Hepatocyte (in vitro differentiated cells): ENCODE data around the gene CYB561D1. TPM values are rescaled to one million over a fixed set of nuclear protein-coding genes. Genes with fewer than 3 reads are reported as not detected.

Experiments
- DNase-seq: peaks from one replicate; pipeline ENCODE4 v3.0.0-alpha.2; 2016; ENCODE audit warnings: low spot score
- H2AFZ ChIP-seq: fragments of 200-600 bp; sonication (generic); 2 replicates; pipeline ENCODE4 v1.6.0; 2016; ENCODE audit warnings: antibody characterized with exemption, mild to moderate bottlenecking
- H3K27ac ChIP-seq: fragments of 200-600 bp; sonication (generic); 2 replicates; pipeline ENCODE4 v1.5.1; 2016; ENCODE audit warnings: mild to moderate bottlenecking
- H3K27me3 ChIP-seq: fragments of 200-600 bp; sonication (generic); 2 replicates; pipeline ENCODE4 v1.6.1; 2016
- H3K36me3 ChIP-seq: fragments of 200-600 bp; sonication (generic); replicated peaks from 2 replicates; pipeline ENCODE4 v1.5.1; 2016; ENCODE audit warnings: low read depth; ENCODE audit not compliant: insufficient read depth
- H3K4me1 ChIP-seq: fragments of 200-600 bp; sonication (generic); 2 replicates; pipeline ENCODE4 v1.5.1; 2016; ENCODE audit warnings: mild to moderate bottlenecking, moderate library complexity; ENCODE audit not compliant: insufficient read depth
- H3K4me2 ChIP-seq: fragments of 200-600 bp; sonication (generic); 2 replicates; pipeline ENCODE4 v1.6.0; 2016
- H3K4me3 ChIP-seq: fragments of 200-600 bp; sonication (generic); 2 replicates; pipeline ENCODE4 v1.5.1; 2016; ENCODE audit warnings: mild to moderate bottlenecking
- H3K79me2 ChIP-seq: fragments of 200-600 bp; sonication (generic); 2 replicates; pipeline ENCODE4 v1.6.0; 2017; ENCODE audit warnings: mild to moderate bottlenecking
- H3K9me2 ChIP-seq: fragments of 200-600 bp; sonication (generic); replicated peaks from 2 replicates; pipeline ENCODE4 v1.6.0; 2017; ENCODE audit warnings: mild to moderate bottlenecking; ENCODE audit not compliant: insufficient read depth
- H3K9me3 ChIP-seq: fragments of 200-600 bp; sonication (generic); 2 replicates; pipeline ENCODE4 v1.5.1; 2016; ENCODE audit warnings: low read depth, mild to moderate bottlenecking
- H4K20me1 ChIP-seq: fragments of 200-600 bp; sonication (generic); 2 replicates; pipeline ENCODE4 v1.6.0; 2016; ENCODE audit warnings: mild to moderate bottlenecking; ENCODE audit not compliant: insufficient read depth, poor library complexity, severe bottlenecking
- EZH2 ChIP-seq: fragments of 200-600 bp; sonication (generic); IDR thresholded peaks from 2 replicates; pipeline ENCODE4 v1.6.1; 2016; ENCODE audit warnings: antibody characterized with exemption, mild to moderate bottlenecking, borderline replicate concordance
- EZH2phosphoT487 ChIP-seq: fragments of 200-600 bp; sonication (generic); IDR thresholded peaks from one replicate; pipeline ENCODE4 v1.6.1; 2018; ENCODE audit warnings: antibody characterized with exemption, mild to moderate bottlenecking, low read depth, moderate library complexity; ENCODE audit not compliant: unreplicated experiment, severe bottlenecking
- WGBS: methylation state at CpG from one replicate; pipeline ENCODE4 v1.1.6; 2016; ENCODE audit warnings: low lambda C conversion rate; ENCODE audit errors: missing lambda C conversion rate; 5-methylcytosine and 5-hydroxymethylcytosine counted together
- polyA plus RNA-seq: library from polyadenylated mRNA; unstranded; fragments of >200 nt; fragmentation: Nextera tagmentation; extraction: Ambion mirVana; gene quantifications from 2 replicates; pipeline ENCODE4 v1.2.1, GENCODE V29; 2016
- total RNA-seq: library from RNA; depleted of rRNA; stranded (reverse); fragments of >200 nt; gene quantifications from 2 replicates; pipeline ENCODE4 v1.2.3, GENCODE V29; 2014
- TF ChIP-seq, protein P1 (sequence below): fragments of 200-600 bp; sonication (generic); IDR thresholded peaks from 2 replicates; pipeline ENCODE4 v1.5.1; 2016; ENCODE audit warnings: antibody characterized with exemption, mild to moderate bottlenecking; ENCODE audit not compliant: poor library complexity

Gene CYB561D1
- total and polyA plus RNA-seq, 2 experiments from 2014 or later: 4.8 to 6.5 TPM

DNA sequence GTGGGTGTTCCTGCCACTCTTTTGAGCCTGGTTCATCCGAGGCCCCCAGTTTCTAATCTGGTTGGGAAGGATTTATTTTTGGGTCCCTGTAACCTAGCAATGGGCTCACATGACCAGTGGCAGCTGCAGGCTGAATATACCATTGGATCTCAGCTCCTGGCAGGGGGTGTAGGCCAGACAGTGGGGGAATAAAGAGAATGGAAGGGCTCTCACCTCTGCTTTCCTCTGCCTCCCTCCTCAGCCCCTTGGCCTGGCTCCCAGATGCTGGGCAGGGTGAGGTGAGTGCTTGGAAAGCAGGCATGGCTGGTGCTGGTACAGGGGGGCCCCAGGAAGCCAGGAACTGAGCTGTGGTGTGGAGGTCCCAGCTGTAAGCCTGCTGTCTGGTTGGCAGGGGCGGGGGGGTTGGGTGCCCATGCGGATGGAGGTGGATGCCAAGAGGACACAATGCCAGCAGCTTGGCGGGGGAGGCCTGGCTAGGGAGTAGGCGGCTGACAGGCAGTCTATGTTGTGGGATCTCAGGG is 42.1 kb downstream of the CYB561D1 start:
- Histone ChIP-seq H3K79me2 (no peaks in the 10 kb centered on the region), H3K4me1 (peaks cover 4% of the 10 kb centered on the region), H3K4me3 (no peak overlapping the region), H3K36me3 (no peaks in the 10 kb centered on the region), H2AFZ (no peak overlapping the region), H4K20me1 (no peaks in the 10 kb centered on the region), H3K9me2 (no peaks in the 10 kb centered on the region), H3K4me2 (no peak overlapping the region), H3K27ac (no peak overlapping the region), H3K27me3 (no peaks in the 10 kb centered on the region), H3K9me3 (no peaks in the 10 kb centered on the region)
- DNase-seq: no peak
- TF ChIP-seq, protein P1, sequence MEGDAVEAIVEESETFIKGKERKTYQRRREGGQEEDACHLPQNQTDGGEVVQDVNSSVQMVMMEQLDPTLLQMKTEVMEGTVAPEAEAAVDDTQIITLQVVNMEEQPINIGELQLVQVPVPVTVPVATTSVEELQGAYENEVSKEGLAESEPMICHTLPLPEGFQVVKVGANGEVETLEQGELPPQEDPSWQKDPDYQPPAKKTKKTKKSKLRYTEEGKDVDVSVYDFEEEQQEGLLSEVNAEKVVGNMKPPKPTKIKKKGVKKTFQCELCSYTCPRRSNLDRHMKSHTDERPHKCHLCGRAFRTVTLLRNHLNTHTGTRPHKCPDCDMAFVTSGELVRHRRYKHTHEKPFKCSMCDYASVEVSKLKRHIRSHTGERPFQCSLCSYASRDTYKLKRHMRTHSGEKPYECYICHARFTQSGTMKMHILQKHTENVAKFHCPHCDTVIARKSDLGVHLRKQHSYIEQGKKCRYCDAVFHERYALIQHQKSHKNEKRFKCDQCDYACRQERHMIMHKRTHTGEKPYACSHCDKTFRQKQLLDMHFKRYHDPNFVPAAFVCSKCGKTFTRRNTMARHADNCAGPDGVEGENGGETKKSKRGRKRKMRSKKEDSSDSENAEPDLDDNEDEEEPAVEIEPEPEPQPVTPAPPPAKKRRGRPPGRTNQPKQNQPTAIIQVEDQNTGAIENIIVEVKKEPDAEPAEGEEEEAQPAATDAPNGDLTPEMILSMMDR: no peak
- TF ChIP-seq EZH2: no peak
- TF ChIP-seq EZH2phosphoT487: no peak
- WGBS: 85% methylated on average over 5 of the region's 5 CpGs

DNA sequence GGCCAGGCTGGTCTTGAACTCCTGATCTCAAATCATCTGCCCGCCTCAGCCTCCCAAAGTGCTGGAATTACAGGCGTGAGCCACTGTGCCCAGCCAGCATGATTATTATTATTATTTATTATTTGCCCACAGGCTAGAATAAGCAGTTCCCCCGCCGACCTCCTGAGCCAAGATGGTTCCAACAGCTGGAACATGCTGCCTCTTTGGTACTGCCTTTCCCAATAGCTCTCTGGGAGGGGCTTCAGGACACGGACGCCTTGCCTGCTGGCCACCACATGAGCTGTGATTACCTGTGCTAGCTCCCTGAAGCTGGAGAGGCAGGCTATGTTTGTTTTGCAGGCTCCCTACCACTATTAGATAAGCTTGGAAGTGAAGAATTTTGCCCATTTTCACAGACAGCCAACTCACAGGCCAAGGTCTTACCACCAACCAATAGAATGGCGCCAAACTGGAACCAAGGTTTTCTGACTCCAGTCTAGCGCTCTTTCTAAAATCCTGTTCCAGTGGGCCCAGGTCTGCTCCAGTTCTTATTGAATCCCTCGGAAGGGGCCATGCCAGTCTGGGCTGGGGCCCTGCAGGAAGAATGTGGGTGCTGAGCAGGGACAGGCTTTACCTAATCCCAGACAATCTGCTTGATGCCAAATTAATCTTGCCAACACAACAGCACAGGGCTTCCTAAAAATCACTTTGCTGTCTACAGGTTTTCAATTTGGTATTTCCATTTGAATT is 43.7 kb downstream of the CYB561D1 start:
- 72% methylated on average over 9 of the region's 9 CpGs for WGBS
- no peak overlapping the region for H2AFZ ChIP-seq
- no peaks in the 10 kb centered on the region for H3K9me3 ChIP-seq
- no peaks in the 10 kb centered on the region for H3K79me2 ChIP-seq
- H4K20me1 ChIP-seq: no peaks in the 10 kb centered on the region
- no peaks in the 10 kb centered on the region for H3K27me3 ChIP-seq
- H3K9me2 ChIP-seq: no peaks in the 10 kb centered on the region
- no peak for TF ChIP-seq EZH2phosphoT487
- TF ChIP-seq, protein P1: no peak
- no peak for TF ChIP-seq EZH2
- H3K27ac ChIP-seq: no peak overlapping the region
- DNase-seq: no peak
- no peak overlapping the region for H3K4me2 ChIP-seq
- no peaks in the 10 kb centered on the region for H3K36me3 ChIP-seq
- H3K4me3 ChIP-seq: no peak overlapping the region
- peaks cover 1% of the 10 kb centered on the region for H3K4me1 ChIP-seq

DNA sequence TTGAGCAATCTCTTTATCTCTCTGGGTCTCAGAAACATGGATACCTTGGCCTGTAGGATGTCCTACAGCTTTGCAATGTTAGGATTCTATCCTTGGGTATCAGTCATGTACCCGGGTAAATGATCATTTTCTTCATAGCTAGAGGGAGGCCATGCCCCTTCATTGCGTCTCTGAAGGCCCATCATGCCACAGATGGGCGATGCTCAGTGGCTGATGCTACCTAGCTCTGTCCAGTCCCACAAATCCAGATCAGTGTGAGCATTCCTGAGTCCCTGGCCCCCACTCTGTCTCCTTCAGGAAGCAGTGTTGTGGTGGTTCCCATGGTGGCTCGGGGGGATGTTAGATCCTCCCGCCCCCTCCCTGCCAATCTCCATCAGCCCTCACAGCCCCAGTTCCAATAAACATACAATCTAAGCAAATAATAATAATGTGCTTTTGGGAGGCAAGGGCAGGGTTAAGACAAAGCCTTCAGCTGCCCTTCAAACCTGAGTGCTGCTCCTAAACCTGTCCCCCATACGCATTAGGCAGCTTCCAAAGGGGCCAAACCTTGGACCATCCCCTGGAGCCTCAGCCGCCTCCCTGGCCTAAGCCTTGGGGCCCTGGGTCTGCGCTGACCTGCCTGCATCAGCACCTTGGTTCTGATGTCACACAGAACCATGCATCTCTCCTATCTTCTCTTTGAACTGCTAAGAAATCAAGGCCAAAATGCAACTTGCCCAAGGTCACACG is 45.1 kb downstream of the CYB561D1 start:
- no peak for TF ChIP-seq EZH2phosphoT487
- no peaks in the 10 kb centered on the region for H3K79me2 ChIP-seq
- WGBS: 91% methylated on average over 9 of the region's 9 CpGs
- H3K27ac ChIP-seq: no peak overlapping the region
- H3K4me3 ChIP-seq: no peak overlapping the region
- no peaks in the 10 kb centered on the region for H3K4me1 ChIP-seq
- no peaks in the 10 kb centered on the region for H3K36me3 ChIP-seq
- DNase-seq: no peak
- no peaks in the 10 kb centered on the region for H3K27me3 ChIP-seq
- H4K20me1 ChIP-seq: no peaks in the 10 kb centered on the region
- no peak overlapping the region for H3K4me2 ChIP-seq
- no peaks in the 10 kb centered on the region for H3K9me3 ChIP-seq
- no peaks in the 10 kb centered on the region for H3K9me2 ChIP-seq
- no peak overlapping the region for H2AFZ ChIP-seq

DNA sequence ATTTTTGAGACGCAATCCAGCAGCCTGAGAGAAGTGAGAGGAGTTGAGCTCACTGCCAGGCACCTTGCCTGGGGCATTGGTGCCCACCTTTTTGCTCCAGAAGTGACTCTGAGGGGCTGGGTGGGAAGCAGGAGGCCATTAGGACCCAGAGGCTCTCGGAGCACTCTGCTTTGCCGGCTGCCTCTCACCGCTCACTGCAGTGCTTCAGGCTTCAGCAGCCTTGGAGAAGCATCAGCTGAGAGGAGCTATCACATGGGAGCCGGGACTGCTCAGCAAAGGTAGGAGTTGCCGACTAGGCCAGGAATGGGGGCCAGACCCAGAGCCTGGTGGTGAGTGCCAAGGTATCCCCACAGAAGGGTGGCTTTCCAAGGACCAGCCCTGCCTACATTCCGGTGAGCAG is 45.8 kb downstream of the CYB561D1 start, which contains the start of gene GPR61:
Gene GPR61 (plus strand): TSS at position 197 of the 400 bp plus-strand sequence. CDS start 3,151 bp downstream, outside the sequence.
- H3K4me3 ChIP-seq: no peak within 1 kb of the TSS
- no peaks in the 10 kb centered on the region for H4K20me1 ChIP-seq
- no peaks in the 10 kb centered on the region for H3K9me3 ChIP-seq
- H3K36me3 ChIP-seq: no peaks in the 10 kb centered on the region
- H2AFZ ChIP-seq: no peak within 1 kb of the TSS
- H3K27me3 ChIP-seq: no peaks in the 10 kb centered on the region
- WGBS: 43% methylated on average over 7 of the region's 7 CpGs
- H3K79me2 ChIP-seq: no peaks in the 10 kb centered on the region
- TF ChIP-seq EZH2phosphoT487: no peak
- TF ChIP-seq, protein P1: no peak
- TF ChIP-seq EZH2: no peak
- H3K27ac ChIP-seq: no peak within 1 kb of the TSS
- no peaks in the 10 kb centered on the region for H3K9me2 ChIP-seq
- H3K4me1 ChIP-seq: no peaks in the 10 kb centered on the region
- H3K4me2 ChIP-seq: no peak within 1 kb of the TSS
- DNase-seq: no peak
